ENCODE results near the gene GTSF1L.

GRCh38 chr20:43752051-43752360, 25.2 kb upstream of the GTSF1L start:
- TF ChIP-seq CTCF (IDR thresholded peaks at IDR 0.05; ENCODE audit: low read depth, low read length) (no peak), MYC (IDR thresholded peaks at IDR 0.05; ENCODE audit: low read depth, low read length) (no peak), POLR2A (IDR thresholded peaks at IDR 0.05; ENCODE audit: extremely low read depth, insufficient read length) (no peak), MAX (IDR thresholded peaks at IDR 0.05; ENCODE audit: low read depth, low read length) (no peak)

Measured in NB4 (cell line).